H1 (cell line): Measurements from ENCODE around the gene CACNG4. TPM values are rescaled to one million over a fixed set of nuclear protein-coding genes. Genes with fewer than 3 reads are reported as not detected.

Experiments
- CTCF ChIA-PET: fragments of 300-600 bp; sonication (Branson Sonifier 250); formaldehyde crosslinking; loops from one replicate; lab custom pipeline; 2021; ENCODE audit not compliant: partially characterized antibody; lab: Charles Lee
- POLR2A ChIA-PET: fragments of 300-600 bp; sonication (Branson Sonifier 250); formaldehyde crosslinking; loops from one replicate; lab custom pipeline; 2021; ENCODE audit warnings: inconsistent platforms; ENCODE audit not compliant: partially characterized antibody; lab: Charles Lee
- DNase-seq, 2 experiments: peaks; one replicate each; pipeline versions ENCODE4 v3.0.0 to v3.0.0-alpha.2; 2010 to 2022; ENCODE audit warnings: low spot score in 2 of 2, low read depth in 1 of 2, mixed read lengths in 1 of 2
- FAIRE-seq: peaks from 2 replicates; lab custom pipeline; 2011; peaks lifted over from hg19 to GRCh38; lab: Jason Lieb, UNC
- H2AFZ ChIP-seq: 2 replicates; pipeline ENCODE4 v1.8.1; 2012; ENCODE audit warnings: low read length, inconsistent platforms
- H2AK5ac ChIP-seq: 2 replicates; pipeline ENCODE4 v1.6.1; 2013; ENCODE audit warnings: low read depth, low read length
- H2BK120ac ChIP-seq: replicated peaks from 2 replicates; pipeline ENCODE3; 2013; ENCODE audit warnings: low read depth, low read length, inconsistent platforms
- H2BK12ac ChIP-seq: 2 replicates; pipeline ENCODE4 v1.6.1; 2013; ENCODE audit warnings: low read depth, low read length
- H2BK15ac ChIP-seq: 2 replicates; pipeline ENCODE4 v1.6.1; 2013; ENCODE audit warnings: low read length
- H2BK20ac ChIP-seq: 2 replicates; pipeline ENCODE4 v1.6.1; 2013; ENCODE audit warnings: low read length
- H2BK5ac ChIP-seq: 2 replicates; pipeline ENCODE4 v1.6.1; 2013; ENCODE audit warnings: low read depth, low read length
- H3K14ac ChIP-seq: 2 replicates; pipeline ENCODE4 v1.6.1; 2013; ENCODE audit warnings: inconsistent platforms; ENCODE audit not compliant: insufficient read length
- H3K18ac ChIP-seq: 2 replicates; pipeline ENCODE4 v1.6.1; 2013; ENCODE audit warnings: low read length; ENCODE audit errors: extremely low read depth
- H3K23ac ChIP-seq: 2 replicates; pipeline ENCODE4 v1.6.1; 2013; ENCODE audit warnings: inconsistent platforms; ENCODE audit not compliant: insufficient read length
- H3K23me2 ChIP-seq: 2 replicates; pipeline ENCODE4 v1.6.1; 2013; ENCODE audit warnings: low read depth, low read length
- H3K27ac ChIP-seq: 2 replicates; pipeline ENCODE4 v1.6.1; 2011; ENCODE audit warnings: low read depth, low read length, inconsistent platforms
- H3K27me3 ChIP-seq, 4 experiments: replicated peaks in 1 of 4; 1 replicate in 1 of 4; 2 replicates in 3 of 4; pipeline versions ENCODE4 v1.6.1 to v1.8.1; 2011 to 2013; ENCODE audit warnings: low read length in 3 of 4, mild to moderate bottlenecking in 3 of 4, inconsistent platforms in 2 of 4, mixed read lengths in 2 of 4, moderate library complexity in 1 of 4; ENCODE audit not compliant: control insufficient read depth in 3 of 4, insufficient read depth in 3 of 4; ENCODE audit errors: extremely low read depth in 1 of 4
- H3K36me3 ChIP-seq, 4 experiments: 2 replicates each; pipeline versions ENCODE4 v1.6.1 to v1.8.1; 2011 to 2013; ENCODE audit warnings: mild to moderate bottlenecking in 4 of 4, low read length in 3 of 4, moderate library complexity in 2 of 4, control low read depth in 1 of 4, inconsistent platforms in 1 of 4; ENCODE audit not compliant: insufficient read depth in 4 of 4, control insufficient read depth in 2 of 4
- H3K4ac ChIP-seq: replicated peaks from 2 replicates; pipeline ENCODE3; 2013; ENCODE audit warnings: low read length, low read depth, mixed read lengths, inconsistent platforms; ENCODE audit not compliant: insufficient read length
- H3K4me1 ChIP-seq, 4 experiments: replicated peaks in 1 of 4; 1 replicate in 1 of 4; 2 replicates in 3 of 4; pipeline versions ENCODE4 v1.6.1 to v1.8.1; 2011 to 2013; ENCODE audit warnings: low read length in 3 of 4, inconsistent platforms in 2 of 4, mixed read lengths in 1 of 4; ENCODE audit not compliant: insufficient read depth in 4 of 4, control insufficient read depth in 3 of 4
- H3K4me2 ChIP-seq, 2 experiments: 2 replicates each; pipeline versions ENCODE4 v1.6.1 to v1.8.1; 2011 to 2013; ENCODE audit warnings: low read depth in 2 of 2, low read length in 2 of 2, control low read depth in 1 of 2, inconsistent platforms in 1 of 2, mild to moderate bottlenecking in 1 of 2; ENCODE audit not compliant: insufficient read depth in 1 of 2
- H3K4me3 ChIP-seq, 4 experiments: fragments of 200-600, 300-600 bp in 1 of 4; sonication (generic), shearing (Covaris generic), sonication (Bioruptor Twin) in 1 of 4; 2 replicates each; pipeline versions ENCODE4 v1.5.1 to v1.8.1; 2011 to 2016; ENCODE audit warnings: low read length in 4 of 4, low read depth in 3 of 4, control low read depth in 2 of 4, inconsistent platforms in 2 of 4, mild to moderate bottlenecking in 2 of 4, mixed read lengths in 1 of 4, moderate library complexity in 1 of 4; ENCODE audit not compliant: insufficient read depth in 2 of 4; ENCODE audit errors: extremely low read depth in 1 of 4
- H3K56ac ChIP-seq: replicated peaks from 2 replicates; pipeline ENCODE3; 2013; ENCODE audit warnings: low read depth, mild to moderate bottlenecking, mixed read lengths, low read length, inconsistent platforms; ENCODE audit not compliant: insufficient read length
- H3K79me1 ChIP-seq: 2 replicates; pipeline ENCODE4 v1.6.1; 2013; ENCODE audit warnings: low read depth, low read length, control low read depth
- H3K79me2 ChIP-seq, 2 experiments: 2 replicates each; pipeline versions ENCODE4 v1.6.1 to v1.8.1; 2012 to 2013; ENCODE audit warnings: low read length in 2 of 2, mild to moderate bottlenecking in 2 of 2, inconsistent platforms in 1 of 2; ENCODE audit not compliant: insufficient read depth in 2 of 2, control insufficient read depth in 1 of 2
- H3K9ac ChIP-seq, 4 experiments: replicated peaks in 1 of 4; 1 replicate in 1 of 4; 2 replicates in 3 of 4; pipeline versions ENCODE4 v1.6.1 to v1.8.1; 2011 to 2013; ENCODE audit warnings: low read depth in 3 of 4, low read length in 3 of 4, control low read depth in 2 of 4, mild to moderate bottlenecking in 2 of 4, moderate library complexity in 2 of 4, inconsistent platforms in 1 of 4; ENCODE audit errors: extremely low read depth in 1 of 4
- H3K9me3 ChIP-seq, 2 experiments: 2 replicates each; pipeline versions ENCODE4 v1.6.1 to v1.8.1; 2012 to 2013; ENCODE audit warnings: mild to moderate bottlenecking in 2 of 2, moderate library complexity in 2 of 2, control low read depth in 1 of 2, inconsistent platforms in 1 of 2, low read depth in 1 of 2, low read length in 1 of 2, mixed read lengths in 1 of 2; ENCODE audit not compliant: insufficient read depth in 2 of 2
- H4K20me1 ChIP-seq, 2 experiments: replicated peaks in 1 of 2; 2 replicates each; pipeline versions ENCODE3 to v1.8.1; 2011 to 2013; ENCODE audit warnings: inconsistent platforms in 2 of 2, low read length in 2 of 2, mild to moderate bottlenecking in 1 of 2; ENCODE audit not compliant: insufficient read depth in 2 of 2, control insufficient read depth in 1 of 2
- H4K5ac ChIP-seq: 2 replicates; pipeline ENCODE4 v1.6.1; 2013; ENCODE audit warnings: low read length, low read depth, mixed read lengths, inconsistent platforms; ENCODE audit not compliant: insufficient read length
- H4K8ac ChIP-seq: 2 replicates; pipeline ENCODE4 v1.8.0; 2013; ENCODE audit warnings: mild to moderate bottlenecking, moderate library complexity, low read length, inconsistent platforms; ENCODE audit not compliant: insufficient read depth; ENCODE audit errors: extremely low read depth
- H4K91ac ChIP-seq: replicated peaks from 2 replicates; pipeline ENCODE3; 2013; ENCODE audit warnings: low read length, mixed read lengths, inconsistent platforms; ENCODE audit not compliant: insufficient read length
- ASH2L ChIP-seq: fragments of 200-600, 300-600 bp; sonication (generic); IDR thresholded peaks from one replicate; pipeline ENCODE4 v1.7.1; 2017; ENCODE audit warnings: low read length
- BCL11A ChIP-seq, 2 experiments: IDR thresholded peaks; one replicate each; pipeline ENCODE4 v1.6.1; 2011; ENCODE audit warnings: low read depth in 2 of 2, low read length in 2 of 2, mild to moderate bottlenecking in 2 of 2
- BRCA1 ChIP-seq: IDR thresholded peaks from 2 replicates; pipeline ENCODE4 v1.6.1; 2012; ENCODE audit warnings: low read depth, low read length, improper control_type of control experiment
- HDAC2 ChIP-seq, 2 experiments: fragments of 300-600 bp in 1 of 2; sonication (generic) in 1 of 2; IDR thresholded peaks; 2 replicates each; pipeline ENCODE4 v1.6.1; 2011 to 2012; ENCODE audit warnings: low read depth in 2 of 2, low read length in 2 of 2, mild to moderate bottlenecking in 2 of 2, moderate library complexity in 2 of 2, borderline replicate concordance in 1 of 2, inconsistent platforms in 1 of 2
- POLR2A ChIP-seq, 2 experiments: IDR thresholded peaks; 1 replicate in 1 of 2; 2 replicates in 1 of 2; pipeline ENCODE4 v1.6.1; 2011; ENCODE audit warnings: low read depth in 2 of 2, low read length in 2 of 2, mild to moderate bottlenecking in 2 of 2; ENCODE audit errors: control extremely low read depth in 1 of 2
- POLR2AphosphoS5 ChIP-seq: IDR thresholded peaks from 2 replicates; pipeline ENCODE4 v1.6.1; 2011; ENCODE audit warnings: low read depth, low read length
- RNF2 ChIP-seq: fragments of 200-900, 300-1000 bp; sonication (generic); IDR thresholded peaks from 2 replicates; pipeline ENCODE4 v1.7.1; 2016; ENCODE audit warnings: borderline replicate concordance, low read depth, mild to moderate bottlenecking, antibody characterized with exemption, low read length; ENCODE audit not compliant: poor library complexity, severe bottlenecking; ENCODE audit errors: missing control alignments
- SRF ChIP-seq: IDR thresholded peaks from 2 replicates; pipeline ENCODE4 v1.6.1; 2011; ENCODE audit warnings: mild to moderate bottlenecking, low read depth, low read length, moderate library complexity
- WGBS, 2 experiments: shearing (Covaris generic) in 1 of 2; methylation state at CpG; one replicate each; pipeline versions ENCODE4 v1.1.6 to v1.1.7; 2013 to 2015; ENCODE audit warnings: low lambda C conversion rate in 2 of 2, mixed read lengths in 2 of 2, inconsistent platforms in 1 of 2, low coverage in 1 of 2, missing lambda C conversion rate in 1 of 2; ENCODE audit not compliant: insufficient replicate concordance in 2 of 2, insufficient coverage in 1 of 2, insufficient read length in 1 of 2; ENCODE audit errors: extremely low coverage in 1 of 2, missing lambda C conversion rate in 1 of 2; 5-methylcytosine and 5-hydroxymethylcytosine counted together
- polyA plus RNA-seq, 7 experiments: library from polyadenylated mRNA; depleted of rRNA in 3 of 7; stranded (reverse) in 5 of 7; unstranded in 2 of 7; fragments of >200 nt in 5 of 7; fragments of 200-250 nt in 2 of 7; gene quantifications; 1 replicate in 5 of 7; 2 replicates in 1 of 7; 4 replicates in 1 of 7; pipeline versions ENCODE4 v1.2.1 to v1.2.3, GENCODE V29; 2011 to 2013; ENCODE audit warnings: missing spikeins in 2 of 7, mixed read lengths in 2 of 7
- total RNA-seq: library from RNA; stranded (reverse); fragmentation: NEBNext Ultra II Directional; extraction: Animal tissue kit (Norgen Biotek cat#: 25700); gene quantifications from 2 replicates; pipeline ENCODE4 v1.2.1, GENCODE V29; 2021

Gene CACNG4
- total and polyA plus RNA-seq, 2 of the 8 experiments (the other 6 are each of a cell fraction or from before 2014, with no cell fraction given), result 3.6 to 5.6 TPM

DNA sequence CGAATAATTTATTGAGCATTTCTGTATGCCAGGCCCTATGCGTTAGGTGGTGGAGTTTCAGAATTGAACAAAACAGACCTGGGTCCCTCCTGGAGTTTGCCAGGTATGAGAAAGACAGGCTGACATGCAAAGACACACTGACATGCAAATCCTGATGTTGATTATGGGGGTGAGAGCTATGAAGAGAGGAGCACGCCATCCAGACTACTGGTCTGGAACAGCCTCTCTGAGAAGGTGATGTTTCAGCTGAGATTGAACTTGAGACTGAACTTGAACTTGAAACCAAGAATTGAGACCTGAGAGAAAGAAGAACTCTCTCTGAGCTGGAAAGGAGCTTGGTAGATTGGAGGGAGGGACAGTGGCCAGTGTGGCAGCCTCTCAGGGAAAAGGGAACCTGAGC, 14.2 kb upstream of the CACNG4 start:
- Histone ChIP-seq H3K56ac (no peak overlapping the region), H3K14ac (no peak overlapping the region), H3K4me2 (no peak overlapping the region), H4K91ac (no peak overlapping the region), H4K20me1 (no peaks in the 10 kb centered on the region), H2BK12ac (peak overlapping the region; percentile 82), H3K79me1 (no peaks in the 10 kb centered on the region), H3K23ac (no peak overlapping the region), H3K27ac (no peak overlapping the region), H2BK5ac (0 out of 2 replicates have a peak overlapping the region, but pooled peaks have one; percentile 18), H2AFZ (no peak overlapping the region), H2AK5ac (no peak overlapping the region), H2BK120ac (no peak overlapping the region), H3K36me3 (no peaks in the 10 kb centered on the region), H3K23me2 (0 out of 2 replicates have a peak, but pooled peaks cover 3% of the 10 kb centered on the region), H3K9me3 (no peaks in the 10 kb centered on the region), H4K8ac (no peak overlapping the region), H3K4me3 (no peak overlapping the region), H3K18ac (no peak overlapping the region), H2BK15ac (no peak overlapping the region), H3K9ac (no peak overlapping the region), H4K5ac (no peak overlapping the region), H3K4me1 (peaks cover 8 to 18% (median 14%) of the 10 kb centered on the region in 4 experiments), H2BK20ac (peak overlapping the region; percentile 68; the same call in 1 of the 2 replicates), H3K79me2 (no peaks in the 10 kb centered on the region), H3K4ac (no peak overlapping the region), H3K27me3 (peaks cover 0 to 3% (median under 1%) of the 10 kb centered on the region in 4 experiments; a peak in 1 of 7 replicates)
- ChIA-PET CTCF (interaction anchor here (0.8 to 1.3 kb wide), 4 partner anchors 10 to 42 kb away, joined by 3 to 6 read pairs (median 4); no protein-coding TSS in a partner anchor), POLR2A (interaction anchor here (1.0 kb wide), 1 partner anchor 12 kb away, joined by 4 read pairs; no protein-coding TSS in a partner anchor)
- no peak for FAIRE-seq
- no peak for DNase-seq
- 68% methylated on average over 3 of the region's 3 CpGs; no CpG with 5 or more reads in 1 of the 2 experiments for WGBS, 2 experiments
- TF ChIP-seq BRCA1 (no peak), HDAC2 (IDR thresholded peaks at IDR 0.05; ENCODE audit: borderline replicate concordance in 1 of 2, low read depth in 2 of 2, low read length in 2 of 2) (no peak), RNF2 (no peak), ASH2L (no peak), POLR2AphosphoS5 (no peak), BCL11A (IDR thresholded peaks at IDR 0.05; ENCODE audit: low read depth in 2 of 2, low read length in 2 of 2) (no peak), POLR2A (IDR thresholded peaks at IDR 0.05; ENCODE audit: control extremely low read depth in 1 of 2, low read depth in 2 of 2, low read length in 2 of 2) (no peak), SRF (no peak)
